GM23248 (cell line): Measurements from ENCODE around the gene MYBPC1.

Experiments used
- EZH2 ChIP-seq: fragments of 200-600 bp; sonication (generic); IDR thresholded peaks from 2 replicates; pipeline ENCODE4 v1.6.1; 2018; ENCODE audit warnings: antibody characterized with exemption, mild to moderate bottlenecking; ENCODE audit not compliant: insufficient read depth, poor library complexity, severe bottlenecking
- EZH2phosphoT487 ChIP-seq: fragments of 200-600 bp; sonication (generic); IDR thresholded peaks from 2 replicates; pipeline ENCODE4 v1.6.1; 2018; ENCODE audit warnings: antibody characterized with exemption, moderate library complexity, mild to moderate bottlenecking, low read depth; ENCODE audit not compliant: insufficient read depth

- TF ChIP-seq EZH2, result no peak
- no peak for TF ChIP-seq EZH2phosphoT487
These were observed 21.3 kb downstream of the MYBPC1 start for GRCh38 chr12:101616027-101616494.
